Measurements from ENCODE around the gene RPS21.
A peak's percentile ranks its signal among the peaks of the same experiment; 100 is the strongest.

Gene RPS21

GRCh38 chr20:62350098-62350628, 36.7 kb upstream of the RPS21 start:
- Mint-ChIP-seq H3K4me3 (no peak overlapping the region), H3K4me1 (peaks cover 0 to 2% of the 10 kb centered on the region in 2 donors), H3K27me3 (no peaks in the 10 kb centered on the region), H3K27ac (no peak overlapping the region), H3K9me3 (peaks cover 5 to 7% of the 10 kb centered on the region in 2 donors), H3K36me3 (peaks cover 13 to 22% of the 10 kb centered on the region in 2 donors)
- ATAC-seq (replicated peaks) (no peak), DNase-seq (no peak)

- ATAC-seq (replicated peaks), result no peak
Observed at GRCh38 chr20:62350629-62351422, 36.1 kb upstream of the RPS21 start.

GRCh38 chr20:62351469-62352401, 35.2 kb upstream of the RPS21 start:
- Mint-ChIP-seq H3K36me3 (peaks cover 13 to 22% of the 10 kb centered on the region in 2 donors), H3K9me3 (peaks cover 5 to 7% of the 10 kb centered on the region in 2 donors), H3K4me3 (no peak overlapping the region), H3K27ac (no peak overlapping the region), H3K4me1 (peaks cover 2 to 6% of the 10 kb centered on the region in 2 donors), H3K27me3 (no peaks in the 10 kb centered on the region)
- DNase-seq (no peak), ATAC-seq (replicated peaks) (no peak)

More at GRCh38 chr20:62350629-62351422, 36.1 kb upstream of the RPS21 start:
- H3K27ac Mint-ChIP-seq, result no peak overlapping the region
- no peak overlapping the region for H3K4me3 Mint-ChIP-seq
- peaks cover 13 to 22% of the 10 kb centered on the region in 2 donors for H3K36me3 Mint-ChIP-seq
- DNase-seq, result no peak
- no peaks in the 10 kb centered on the region for H3K27me3 Mint-ChIP-seq
- H3K9me3 Mint-ChIP-seq, result peaks cover 5 to 7% of the 10 kb centered on the region in 2 donors
- H3K4me1 Mint-ChIP-seq, result peaks cover 0 to 2% of the 10 kb centered on the region in 2 donors

- Mint-ChIP-seq H3K36me3 (peaks cover 13 to 22% of the 10 kb centered on the region in 2 donors), H3K4me3 (no peak overlapping the region), H3K9me3 (peaks cover 5 to 7% of the 10 kb centered on the region in 2 donors), H3K4me1 (peaks cover 2 to 13% of the 10 kb centered on the region in 2 donors), H3K27me3 (no peaks in the 10 kb centered on the region), H3K27ac (no peak overlapping the region)
- no peak for ATAC-seq (replicated peaks)
- no peak for DNase-seq
Observed at GRCh38 chr20:62352402-62353288, 34.3 kb upstream of the RPS21 start.

- peaks cover 11 to 18% of the 10 kb centered on the region in 2 donors for H3K36me3 Mint-ChIP-seq
- H3K9me3 Mint-ChIP-seq, result peaks cover 5 to 7% of the 10 kb centered on the region in 2 donors
- no peak overlapping the region for H3K4me3 Mint-ChIP-seq
- DNase-seq (no peak), ATAC-seq (replicated peaks) (no peak)
- H3K27ac Mint-ChIP-seq, result no peak overlapping the region
- peaks cover 6 to 15% of the 10 kb centered on the region in 2 donors for H3K4me1 Mint-ChIP-seq
- no peaks in the 10 kb centered on the region for H3K27me3 Mint-ChIP-seq
Observed at GRCh38 chr20:62353289-62354030, 33.4 kb upstream of the RPS21 start.

GRCh38 chr20:62354031-62354808, 32.7 kb upstream of the RPS21 start:
- H3K36me3 Mint-ChIP-seq, result peaks cover 7 to 13% of the 10 kb centered on the region in 2 donors
- H3K4me1 Mint-ChIP-seq, result peaks cover 10 to 15% of the 10 kb centered on the region in 2 donors
- peaks cover 2% of the 10 kb centered on the region in 2 donors for H3K9me3 Mint-ChIP-seq
- H3K27ac Mint-ChIP-seq, result no peak overlapping the region
- H3K27me3 Mint-ChIP-seq, result no peaks in the 10 kb centered on the region
- DNase-seq (no peak), ATAC-seq (replicated peaks) (no peak)
- H3K4me3 Mint-ChIP-seq, result no peak overlapping the region

- Mint-ChIP-seq H3K4me3 (no peak overlapping the region), H3K27me3 (no peaks in the 10 kb centered on the region), H3K36me3 (peaks cover 2 to 8% of the 10 kb centered on the region in 2 donors), H3K27ac (no peak overlapping the region), H3K4me1 (peaks cover 8 to 15% of the 10 kb centered on the region in 2 donors), H3K9me3 (no peaks in the 10 kb centered on the region)
- DNase-seq (no peak), ATAC-seq (replicated peaks) (no peak)
Observed at GRCh38 chr20:62354811-62355341, 32.0 kb upstream of the RPS21 start.

- DNase-seq (no peak), ATAC-seq (replicated peaks) (no peak)
- H3K27ac Mint-ChIP-seq, result peak overlapping the region; percentile 67
- peaks cover 2 to 7% of the 10 kb centered on the region in 2 donors for H3K36me3 Mint-ChIP-seq
- H3K4me1 Mint-ChIP-seq, result peaks cover 8 to 15% of the 10 kb centered on the region in 2 donors
- H3K27me3 Mint-ChIP-seq, result no peaks in the 10 kb centered on the region
- no peak overlapping the region for H3K4me3 Mint-ChIP-seq
- H3K9me3 Mint-ChIP-seq, result no peaks in the 10 kb centered on the region
Observed at GRCh38 chr20:62355516-62355877, 31.4 kb upstream of the RPS21 start.

- Mint-ChIP-seq H3K9me3 (no peaks in the 10 kb centered on the region), H3K4me1 (peaks cover 8 to 15% of the 10 kb centered on the region in 2 donors), H3K36me3 (peaks cover 2 to 7% of the 10 kb centered on the region in 2 donors), H3K27ac (peak overlapping the region; percentile 67), H3K4me3 (no peak overlapping the region), H3K27me3 (no peaks in the 10 kb centered on the region)
- DNase-seq (no peak), ATAC-seq (replicated peaks) (no peak)
Observed at GRCh38 chr20:62355878-62356588, 30.9 kb upstream of the RPS21 start.

- Mint-ChIP-seq H3K27ac (no peak overlapping the region), H3K36me3 (peaks cover 2 to 7% of the 10 kb centered on the region in 2 donors), H3K4me3 (no peak overlapping the region), H3K9me3 (no peaks in the 10 kb centered on the region), H3K27me3 (no peaks in the 10 kb centered on the region), H3K4me1 (peaks cover 8 to 15% of the 10 kb centered on the region in 2 donors)
- ATAC-seq (replicated peaks) (no peak), DNase-seq (no peak)
Observed at GRCh38 chr20:62356589-62357186, 30.2 kb upstream of the RPS21 start.

- Mint-ChIP-seq H3K4me1 (peaks cover 8 to 15% of the 10 kb centered on the region in 2 donors), H3K4me3 (no peak overlapping the region), H3K27ac (no peak overlapping the region), H3K9me3 (no peaks in the 10 kb centered on the region), H3K36me3 (peaks cover 2 to 4% of the 10 kb centered on the region in 2 donors), H3K27me3 (no peaks in the 10 kb centered on the region)
- no peak for DNase-seq
- no peak for ATAC-seq (replicated peaks)
Observed at GRCh38 chr20:62357187-62357667, 29.7 kb upstream of the RPS21 start.

Data from stimulated activated naive B cell treated with anti-CD40 and anti-IgM and Interleukin-4, amounts not matched to agents 10 μg/mL and 1 μg/mL and 100 μg/mL, for 72 hours (primary cell).